ENCODE results near the gene EPB41L5.
"Not testable (repeated sequence)": the region's sequence is repeated elsewhere in the genome, so short reads cannot be mapped to it uniquely, and the experiment has no call there.

The EPB41L5 gene

DNA sequence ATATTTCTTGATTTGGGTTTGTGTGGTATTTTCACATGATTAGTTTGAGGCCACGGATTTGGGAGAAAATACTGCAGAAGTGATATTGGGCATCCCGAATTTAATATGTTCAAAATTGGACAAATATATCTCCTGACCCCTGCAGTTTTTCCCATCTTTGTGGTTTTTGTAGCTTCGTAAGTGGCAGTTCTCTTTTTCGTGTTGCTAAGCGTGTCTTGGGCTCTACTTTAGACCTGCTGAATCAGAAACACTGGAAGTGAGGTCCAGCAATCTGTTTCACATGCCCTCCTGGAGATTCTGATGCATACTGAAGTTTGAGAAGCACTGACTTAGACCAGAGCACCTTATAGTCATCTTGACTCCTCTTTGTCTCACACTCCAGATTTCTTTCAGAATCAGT lies 98.3 kb downstream of the EPB41L5 start:
- Histone ChIP-seq H3K79me2 (ENCODE audit: insufficient read depth, low read depth) (no peaks in the 10 kb centered on the region), H3K36me3 (ENCODE audit: insufficient read depth) (no peaks in the 10 kb centered on the region), H3K4me3 (IDR thresholded peaks at IDR 0.05; ENCODE audit: insufficient read depth, low read depth, low read length) (no peak overlapping the region), H4K20me1 (ENCODE audit: insufficient read depth) (no peaks in the 10 kb centered on the region), H3K9ac (no peak overlapping the region), H2AFZ (ENCODE audit: low read depth) (no peak overlapping the region), H3K27ac (no peak overlapping the region), H3K27me3 (ENCODE audit: insufficient read depth, low read depth) (no peaks in the 10 kb centered on the region), H3K4me2 (no peak overlapping the region), H3K4me1 (ENCODE audit: low read depth, poor library complexity, severe bottlenecking) (peaks cover 9% of the 10 kb centered on the region)
- TF ChIP-seq, protein P1, sequence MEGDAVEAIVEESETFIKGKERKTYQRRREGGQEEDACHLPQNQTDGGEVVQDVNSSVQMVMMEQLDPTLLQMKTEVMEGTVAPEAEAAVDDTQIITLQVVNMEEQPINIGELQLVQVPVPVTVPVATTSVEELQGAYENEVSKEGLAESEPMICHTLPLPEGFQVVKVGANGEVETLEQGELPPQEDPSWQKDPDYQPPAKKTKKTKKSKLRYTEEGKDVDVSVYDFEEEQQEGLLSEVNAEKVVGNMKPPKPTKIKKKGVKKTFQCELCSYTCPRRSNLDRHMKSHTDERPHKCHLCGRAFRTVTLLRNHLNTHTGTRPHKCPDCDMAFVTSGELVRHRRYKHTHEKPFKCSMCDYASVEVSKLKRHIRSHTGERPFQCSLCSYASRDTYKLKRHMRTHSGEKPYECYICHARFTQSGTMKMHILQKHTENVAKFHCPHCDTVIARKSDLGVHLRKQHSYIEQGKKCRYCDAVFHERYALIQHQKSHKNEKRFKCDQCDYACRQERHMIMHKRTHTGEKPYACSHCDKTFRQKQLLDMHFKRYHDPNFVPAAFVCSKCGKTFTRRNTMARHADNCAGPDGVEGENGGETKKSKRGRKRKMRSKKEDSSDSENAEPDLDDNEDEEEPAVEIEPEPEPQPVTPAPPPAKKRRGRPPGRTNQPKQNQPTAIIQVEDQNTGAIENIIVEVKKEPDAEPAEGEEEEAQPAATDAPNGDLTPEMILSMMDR (conservative IDR thresholded peaks at IDR 0.05; ENCODE audit: low read depth, low read length): no peak

DNA sequence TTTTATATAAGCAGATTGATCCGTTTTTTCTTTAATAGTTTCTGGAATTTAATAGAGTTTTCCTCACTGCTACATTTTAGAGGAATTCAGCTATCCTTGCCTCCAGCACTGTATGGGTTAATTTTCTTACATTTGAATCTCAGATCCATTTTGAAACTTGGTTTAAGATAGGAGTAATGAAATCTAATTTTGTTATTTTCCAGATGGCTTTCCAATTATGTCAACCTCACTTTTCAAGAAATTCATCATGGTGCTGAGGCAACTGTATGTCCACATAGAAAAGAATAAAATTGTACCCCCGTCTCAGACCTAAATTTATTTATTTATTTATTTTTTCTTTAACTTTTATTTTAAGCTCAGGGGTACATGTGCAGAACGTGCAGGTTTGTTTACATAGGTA lies 105.1 kb downstream of the EPB41L5 start:
- no peaks in the 10 kb centered on the region for H3K4me1 ChIP-seq (ENCODE audit: low read depth, poor library complexity, severe bottlenecking)
- H3K9ac ChIP-seq: no peak overlapping the region
- no peaks in the 10 kb centered on the region for H3K36me3 ChIP-seq (ENCODE audit: insufficient read depth)
- H3K79me2 ChIP-seq (ENCODE audit: insufficient read depth, low read depth): no peaks in the 10 kb centered on the region
- no peak overlapping the region for H2AFZ ChIP-seq (ENCODE audit: low read depth)
- H3K4me2 ChIP-seq: no peak overlapping the region
- no peaks in the 10 kb centered on the region for H3K27me3 ChIP-seq (ENCODE audit: insufficient read depth, low read depth)
- no peaks in the 10 kb centered on the region for H4K20me1 ChIP-seq (ENCODE audit: insufficient read depth)
- no peak overlapping the region for H3K4me3 ChIP-seq (IDR thresholded peaks at IDR 0.05; ENCODE audit: insufficient read depth, low read depth, low read length)
- TF ChIP-seq, protein P1 (conservative IDR thresholded peaks at IDR 0.05; ENCODE audit: low read depth, low read length): no peak
- no peak overlapping the region for H3K27ac ChIP-seq

DNA sequence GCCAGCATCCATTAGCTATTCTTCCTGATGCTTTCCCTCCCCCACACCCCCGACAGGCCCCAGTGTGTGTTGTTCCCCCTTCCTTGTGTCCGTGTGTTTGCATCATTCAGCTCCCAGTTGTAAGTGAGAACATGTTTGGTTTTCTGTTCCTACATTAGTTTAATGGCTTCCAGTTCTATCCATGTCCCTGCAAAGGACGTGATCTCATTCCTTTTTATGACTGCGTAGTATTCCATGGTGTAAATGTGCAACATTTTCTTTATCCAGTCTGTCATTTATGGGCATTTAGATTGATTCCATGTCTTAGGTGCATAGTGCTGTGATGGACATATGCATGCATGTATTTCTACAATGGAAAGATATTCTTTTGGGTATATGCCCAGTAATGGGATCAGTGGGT lies 105.6 kb downstream of the EPB41L5 start:
- no peak overlapping the region for H3K4me2 ChIP-seq
- H3K9ac ChIP-seq: no peak overlapping the region
- TF ChIP-seq, protein P1 (conservative IDR thresholded peaks at IDR 0.05; ENCODE audit: low read depth, low read length): no peak
- no peak overlapping the region for H3K4me3 ChIP-seq (IDR thresholded peaks at IDR 0.05; ENCODE audit: insufficient read depth, low read depth, low read length)
- H2AFZ ChIP-seq (ENCODE audit: low read depth): no peak overlapping the region
- H3K36me3 ChIP-seq (ENCODE audit: insufficient read depth): no peaks in the 10 kb centered on the region
- H3K27me3 ChIP-seq (ENCODE audit: insufficient read depth, low read depth): no peaks in the 10 kb centered on the region
- H3K79me2 ChIP-seq (ENCODE audit: insufficient read depth, low read depth): no peaks in the 10 kb centered on the region
- no peaks in the 10 kb centered on the region for H3K4me1 ChIP-seq (ENCODE audit: low read depth, poor library complexity, severe bottlenecking)
- no peaks in the 10 kb centered on the region for H4K20me1 ChIP-seq (ENCODE audit: insufficient read depth)
- H3K27ac ChIP-seq: no peak overlapping the region

DNA sequence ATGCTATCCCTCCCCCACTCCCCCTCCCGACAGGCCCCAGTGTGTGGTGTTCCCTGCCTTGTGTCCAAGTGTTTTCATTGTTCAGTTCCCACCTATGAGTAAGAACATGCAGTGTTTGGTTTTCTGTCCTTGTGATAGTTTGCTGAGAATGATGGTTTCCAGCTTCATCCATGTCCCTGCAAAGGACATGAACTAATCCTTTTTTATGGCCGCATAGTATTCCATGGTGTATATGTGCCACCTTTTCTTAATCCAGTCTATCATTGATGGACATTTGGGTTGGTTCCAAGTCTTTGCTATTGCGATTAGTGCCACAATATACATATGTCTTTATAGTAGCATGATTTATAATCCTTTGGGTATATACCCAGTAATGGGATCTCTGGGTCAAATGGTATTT lies 108.5 kb downstream of the EPB41L5 start:
- H3K36me3 ChIP-seq (ENCODE audit: insufficient read depth); H3K4me1 ChIP-seq (ENCODE audit: low read depth, poor library complexity, severe bottlenecking); H2AFZ ChIP-seq (ENCODE audit: low read depth); H3K79me2 ChIP-seq (ENCODE audit: insufficient read depth, low read depth); H3K27ac ChIP-seq; H3K9ac ChIP-seq; H3K4me2 ChIP-seq; H4K20me1 ChIP-seq (ENCODE audit: insufficient read depth); H3K4me3 ChIP-seq (IDR thresholded peaks at IDR 0.05; ENCODE audit: insufficient read depth, low read depth, low read length); H3K27me3 ChIP-seq (ENCODE audit: insufficient read depth, low read depth): not testable (repeated sequence)

DNA sequence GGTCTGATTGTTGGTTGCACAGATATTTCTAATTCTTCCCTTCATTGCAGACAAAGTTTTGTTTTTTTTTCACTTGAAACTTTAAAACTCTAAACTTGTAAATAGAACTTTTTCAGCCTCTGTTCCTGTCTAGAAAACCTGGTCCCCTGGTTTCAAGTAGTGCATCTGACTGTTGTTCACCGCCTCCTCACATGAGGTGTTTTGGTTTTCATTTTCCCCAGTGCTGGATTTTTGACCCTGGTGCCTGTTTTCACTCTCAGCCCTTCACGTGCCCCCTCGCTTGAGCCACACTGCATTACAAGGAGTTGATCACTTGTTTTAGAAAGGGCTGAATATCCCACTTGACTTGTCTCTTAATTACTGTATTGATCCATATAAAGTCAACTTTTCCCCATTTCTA lies 110.2 kb downstream of the EPB41L5 start:
- Histone ChIP-seq H3K27me3 (ENCODE audit: insufficient read depth, low read depth) (no peaks in the 10 kb centered on the region), H3K36me3 (ENCODE audit: insufficient read depth) (no peaks in the 10 kb centered on the region), H3K4me2 (no peak overlapping the region), H2AFZ (ENCODE audit: low read depth) (no peak overlapping the region), H3K79me2 (ENCODE audit: insufficient read depth, low read depth) (no peaks in the 10 kb centered on the region), H3K9ac (no peak overlapping the region), H3K4me3 (IDR thresholded peaks at IDR 0.05; ENCODE audit: insufficient read depth, low read depth, low read length) (no peak overlapping the region), H4K20me1 (ENCODE audit: insufficient read depth) (no peaks in the 10 kb centered on the region), H3K27ac (no peak overlapping the region), H3K4me1 (ENCODE audit: low read depth, poor library complexity, severe bottlenecking) (no peaks in the 10 kb centered on the region)
- TF ChIP-seq, protein P1 (conservative IDR thresholded peaks at IDR 0.05; ENCODE audit: low read depth, low read length): no peak
